K562 (cell line): ENCODE results near the gene HSDL1. TPM values are rescaled to one million over a fixed set of nuclear protein-coding genes. Genes with fewer than 3 reads are reported as not detected.
A peak's percentile ranks its signal among the peaks of the same experiment; 100 is the strongest.

Experiments used
- IRF2 ChIP-seq: sonication (generic); formaldehyde crosslinking; IDR thresholded peaks from 2 replicates; pipeline ENCODE4 v1.8.1; 2022; ENCODE audit warnings: mild to moderate bottlenecking, missing genetic modification reagents
- KLF1 ChIP-seq: fragments of 450-650 bp; IDR thresholded peaks from 2 replicates; pipeline ENCODE4 v1.6.1; 2016; ENCODE audit warnings: missing genetic modification characterization, missing compliant biosample characterization
- MAFF ChIP-seq: IDR thresholded peaks from 2 replicates; pipeline ENCODE4 v1.6.1; 2012; ENCODE audit warnings: low read length, improper control_type of control experiment
- MAFG ChIP-seq: fragments of 450-650 bp; conservative IDR thresholded peaks from 2 replicates; pipeline ENCODE4 v1.6.1; 2016; ENCODE audit warnings: missing genetic modification characterization, missing compliant biosample characterization
- MAFK ChIP-seq: IDR thresholded peaks from 2 replicates; pipeline ENCODE4 v1.6.1; 2011; ENCODE audit warnings: low read length, improper control_type of control experiment
- MEF2D ChIP-seq: conservative IDR thresholded peaks from 2 replicates; pipeline ENCODE4 v1.6.1; 2016; ENCODE audit warnings: low read depth, missing genetic modification characterization, missing compliant biosample characterization
- PHB ChIP-seq: fragments of 250-450 bp; sonication (Bioruptor Pico); IDR thresholded peaks from 2 replicates; pipeline ENCODE4 v1.5.0; 2021
- STAT5B ChIP-seq: fragments of 250-450 bp; sonication (Bioruptor Pico); IDR thresholded peaks from 2 replicates; pipeline ENCODE4 v1.8.0; 2021; ENCODE audit warnings: mild to moderate bottlenecking, inconsistent platforms
- ZNF316 ChIP-seq: fragments of 450-650 bp; IDR thresholded peaks from 2 replicates; pipeline ENCODE4 v1.6.1; 2016
- polyA plus RNA-seq, 8 experiments: library from polyadenylated mRNA; depleted of rRNA in 4 of 8; stranded (reverse) in 5 of 8; unstranded in 3 of 8; fragments of >200 nt; fragmentation: Nextera tagmentation in 2 of 8; fragmentation: Illumina TruSeq in 1 of 8; extraction: Ambion mirVana in 2 of 8; extraction: Trizol in 1 of 8; gene quantifications; 2 replicates each; pipeline versions ENCODE4 v1.2.1 to v1.2.3, GENCODE V29; 2011 to 2014; ENCODE audit warnings: inconsistent platforms in 1 of 8, missing spikeins in 1 of 8
- total RNA-seq, 7 experiments: library from RNA; depleted of rRNA in 6 of 7; stranded (reverse); fragments of >200 nt in 6 of 7; fragmentation: Illumina TruSeq in 2 of 7; extraction: Trizol in 2 of 7; gene quantifications; 2 replicates each; pipeline versions ENCODE4 v1.2.1 to v1.2.3, GENCODE V29; 2011 to 2021; ENCODE audit warnings: low replicate concordance in 1 of 7
- TF ChIP-seq, protein P1 (sequence below), 2 experiments: fragments of 450-650 bp in 1 of 2; sonication (generic) in 1 of 2; formaldehyde crosslinking in 1 of 2; IDR thresholded peaks; 2 replicates each; pipeline versions ENCODE4 v1.7.1 to v1.9.0; 2016 to 2022; ENCODE audit warnings: inconsistent platforms in 1 of 2, mild to moderate bottlenecking in 1 of 2, missing genetic modification reagents in 1 of 2
- TF ChIP-seq, protein P2 (sequence below): fragments of 200-800 bp; sonication (Bioruptor generic); IDR thresholded peaks from 2 replicates; pipeline ENCODE4 v1.6.1; 2016; ENCODE audit warnings: missing genetic modification characterization, missing compliant biosample characterization

Gene HSDL1
- total and polyA plus RNA-seq, 9 of the 15 experiments (the other 6 are each of a cell fraction or from before 2014, with no cell fraction given) = 14.8 to 41.2 (median 27.7) TPM

GRCh38 chr16:84081446-84081989 lies 63.5 kb downstream of the HSDL1 start (continued):
- TF ChIP-seq, protein P1, sequence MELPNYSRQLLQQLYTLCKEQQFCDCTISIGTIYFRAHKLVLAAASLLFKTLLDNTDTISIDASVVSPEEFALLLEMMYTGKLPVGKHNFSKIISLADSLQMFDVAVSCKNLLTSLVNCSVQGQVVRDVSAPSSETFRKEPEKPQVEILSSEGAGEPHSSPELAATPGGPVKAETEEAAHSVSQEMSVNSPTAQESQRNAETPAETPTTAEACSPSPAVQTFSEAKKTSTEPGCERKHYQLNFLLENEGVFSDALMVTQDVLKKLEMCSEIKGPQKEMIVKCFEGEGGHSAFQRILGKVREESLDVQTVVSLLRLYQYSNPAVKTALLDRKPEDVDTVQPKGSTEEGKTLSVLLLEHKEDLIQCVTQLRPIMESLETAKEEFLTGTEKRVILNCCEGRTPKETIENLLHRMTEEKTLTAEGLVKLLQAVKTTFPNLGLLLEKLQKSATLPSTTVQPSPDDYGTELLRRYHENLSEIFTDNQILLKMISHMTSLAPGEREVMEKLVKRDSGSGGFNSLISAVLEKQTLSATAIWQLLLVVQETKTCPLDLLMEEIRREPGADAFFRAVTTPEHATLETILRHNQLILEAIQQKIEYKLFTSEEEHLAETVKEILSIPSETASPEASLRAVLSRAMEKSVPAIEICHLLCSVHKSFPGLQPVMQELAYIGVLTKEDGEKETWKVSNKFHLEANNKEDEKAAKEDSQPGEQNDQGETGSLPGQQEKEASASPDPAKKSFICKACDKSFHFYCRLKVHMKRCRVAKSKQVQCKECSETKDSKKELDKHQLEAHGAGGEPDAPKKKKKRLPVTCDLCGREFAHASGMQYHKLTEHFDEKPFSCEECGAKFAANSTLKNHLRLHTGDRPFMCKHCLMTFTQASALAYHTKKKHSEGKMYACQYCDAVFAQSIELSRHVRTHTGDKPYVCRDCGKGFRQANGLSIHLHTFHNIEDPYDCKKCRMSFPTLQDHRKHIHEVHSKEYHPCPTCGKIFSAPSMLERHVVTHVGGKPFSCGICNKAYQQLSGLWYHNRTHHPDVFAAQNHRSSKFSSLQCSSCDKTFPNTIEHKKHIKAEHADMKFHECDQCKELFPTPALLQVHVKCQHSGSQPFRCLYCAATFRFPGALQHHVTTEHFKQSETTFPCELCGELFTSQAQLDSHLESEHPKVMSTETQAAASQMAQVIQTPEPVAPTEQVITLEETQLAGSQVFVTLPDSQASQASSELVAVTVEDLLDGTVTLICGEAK (IDR thresholded peaks at IDR 0.05) = no peak
- TF ChIP-seq, protein P1 (CRISPR knock-in tag; IDR thresholded peaks at IDR 0.05) = no peak
- TF ChIP-seq MAFF (peak; percentile 71), ZNF316 (peak; percentile 83), MEF2D (no peak), KLF1 (tag) (no peak), STAT5B (no peak), MAFG (tag) (peak; percentile 63), PHB (CRISPR knock-in tag) (no peak), MAFK (0 out of 2 replicates have a peak, but pooled peaks have one; percentile 60), IRF2 (CRISPR knock-in tag) (no peak)
- TF ChIP-seq, protein P2, sequence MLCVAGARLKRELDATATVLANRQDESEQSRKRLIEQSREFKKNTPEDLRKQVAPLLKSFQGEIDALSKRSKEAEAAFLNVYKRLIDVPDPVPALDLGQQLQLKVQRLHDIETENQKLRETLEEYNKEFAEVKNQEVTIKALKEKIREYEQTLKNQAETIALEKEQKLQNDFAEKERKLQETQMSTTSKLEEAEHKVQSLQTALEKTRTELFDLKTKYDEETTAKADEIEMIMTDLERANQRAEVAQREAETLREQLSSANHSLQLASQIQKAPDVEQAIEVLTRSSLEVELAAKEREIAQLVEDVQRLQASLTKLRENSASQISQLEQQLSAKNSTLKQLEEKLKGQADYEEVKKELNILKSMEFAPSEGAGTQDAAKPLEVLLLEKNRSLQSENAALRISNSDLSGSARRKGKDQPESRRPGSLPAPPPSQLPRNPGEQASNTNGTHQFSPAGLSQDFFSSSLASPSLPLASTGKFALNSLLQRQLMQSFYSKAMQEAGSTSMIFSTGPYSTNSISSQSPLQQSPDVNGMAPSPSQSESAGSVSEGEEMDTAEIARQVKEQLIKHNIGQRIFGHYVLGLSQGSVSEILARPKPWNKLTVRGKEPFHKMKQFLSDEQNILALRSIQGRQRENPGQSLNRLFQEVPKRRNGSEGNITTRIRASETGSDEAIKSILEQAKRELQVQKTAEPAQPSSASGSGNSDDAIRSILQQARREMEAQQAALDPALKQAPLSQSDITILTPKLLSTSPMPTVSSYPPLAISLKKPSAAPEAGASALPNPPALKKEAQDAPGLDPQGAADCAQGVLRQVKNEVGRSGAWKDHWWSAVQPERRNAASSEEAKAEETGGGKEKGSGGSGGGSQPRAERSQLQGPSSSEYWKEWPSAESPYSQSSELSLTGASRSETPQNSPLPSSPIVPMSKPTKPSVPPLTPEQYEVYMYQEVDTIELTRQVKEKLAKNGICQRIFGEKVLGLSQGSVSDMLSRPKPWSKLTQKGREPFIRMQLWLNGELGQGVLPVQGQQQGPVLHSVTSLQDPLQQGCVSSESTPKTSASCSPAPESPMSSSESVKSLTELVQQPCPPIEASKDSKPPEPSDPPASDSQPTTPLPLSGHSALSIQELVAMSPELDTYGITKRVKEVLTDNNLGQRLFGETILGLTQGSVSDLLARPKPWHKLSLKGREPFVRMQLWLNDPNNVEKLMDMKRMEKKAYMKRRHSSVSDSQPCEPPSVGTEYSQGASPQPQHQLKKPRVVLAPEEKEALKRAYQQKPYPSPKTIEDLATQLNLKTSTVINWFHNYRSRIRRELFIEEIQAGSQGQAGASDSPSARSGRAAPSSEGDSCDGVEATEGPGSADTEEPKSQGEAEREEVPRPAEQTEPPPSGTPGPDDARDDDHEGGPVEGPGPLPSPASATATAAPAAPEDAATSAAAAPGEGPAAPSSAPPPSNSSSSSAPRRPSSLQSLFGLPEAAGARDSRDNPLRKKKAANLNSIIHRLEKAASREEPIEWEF (CRISPR knock-in tag) = no peak
